Nephron (organoid): ENCODE data around the gene DMXL2.
"Not testable (repeated sequence)": the region's sequence is repeated elsewhere in the genome, so short reads cannot be mapped to it uniquely, and the experiment has no call there.

Experiments used
- H3K27ac Mint-ChIP-seq, 3 experiments: 2 replicates each; pipeline ENCODE4 v1.8.0; 2020; ENCODE audit warnings: mixed read lengths in 3 of 3, mild to moderate bottlenecking in 2 of 3, moderate library complexity in 1 of 3
- H3K27me3 Mint-ChIP-seq: 2 replicates; pipeline ENCODE4 v1.8.0; 2021; ENCODE audit warnings: low read depth, mild to moderate bottlenecking, moderate library complexity, mixed read lengths
- H3K36me3 Mint-ChIP-seq: 2 replicates; pipeline ENCODE4 v1.8.0; 2020; ENCODE audit warnings: low read depth, mixed read lengths
- H3K4me1 Mint-ChIP-seq: 2 replicates; pipeline ENCODE4 v1.8.0; 2020; ENCODE audit warnings: mixed read lengths
- H3K4me3 Mint-ChIP-seq, 3 experiments: 2 replicates each; pipeline ENCODE4 v1.8.0; 2020; ENCODE audit warnings: mild to moderate bottlenecking in 3 of 3, mixed read lengths in 3 of 3, moderate library complexity in 2 of 3
- H3K9me3 Mint-ChIP-seq: 2 replicates; pipeline ENCODE4 v1.8.0; 2020; ENCODE audit warnings: mixed read lengths
- CTCF ChIP-seq, 3 experiments: fragments of 200-600 bp; sonication (generic); IDR thresholded peaks; one replicate each; pipeline ENCODE4 v1.5.0; 2021; ENCODE audit warnings: antibody characterized with exemption in 3 of 3; ENCODE audit not compliant: unreplicated experiment in 3 of 3

DMXL2 gene

GRCh38 chr15:51447855-51448621, 174.5 kb downstream of the DMXL2 start:
- Mint-ChIP-seq H3K36me3 (peaks cover 67% of the 10 kb centered on the region), H3K4me1 (no peaks in the 10 kb centered on the region), H3K4me3 (no peak overlapping the region), H3K27me3 (no peaks in the 10 kb centered on the region), H3K9me3 (peaks cover 8% of the 10 kb centered on the region), H3K27ac (no peak overlapping the region)
- TF ChIP-seq CTCF (IDR thresholded peaks at IDR 0.05; ENCODE audit: unreplicated experiment in 3 of 3): no peak

- H3K36me3 Mint-ChIP-seq: peaks cover 52% of the 10 kb centered on the region
- H3K4me3 Mint-ChIP-seq, H3K4me1 Mint-ChIP-seq, H3K27me3 Mint-ChIP-seq, H3K27ac Mint-ChIP-seq, H3K9me3 Mint-ChIP-seq: not testable (repeated sequence)
Measured at GRCh38 chr15:51446029-51446744, 176.4 kb downstream of the DMXL2 start.

GRCh38 chr15:51444807-51445206, 177.8 kb downstream of the DMXL2 start:
- Mint-ChIP-seq H3K9me3 (peaks cover 11% of the 10 kb centered on the region), H3K27me3 (no peaks in the 10 kb centered on the region), H3K36me3 (peaks cover 41% of the 10 kb centered on the region), H3K4me1 (no peaks in the 10 kb centered on the region), H3K27ac (no peak overlapping the region), H3K4me3 (no peak overlapping the region)
- no peak for TF ChIP-seq CTCF (IDR thresholded peaks at IDR 0.05; ENCODE audit: unreplicated experiment in 3 of 3)

GRCh38 chr15:51444112-51444511, 178.5 kb downstream of the DMXL2 start:
- no peak for TF ChIP-seq CTCF (IDR thresholded peaks at IDR 0.05; ENCODE audit: unreplicated experiment in 3 of 3)
- H3K27me3 Mint-ChIP-seq: no peaks in the 10 kb centered on the region
- H3K36me3 Mint-ChIP-seq: peaks cover 34% of the 10 kb centered on the region
- H3K4me1 Mint-ChIP-seq: no peaks in the 10 kb centered on the region
- no peak overlapping the region for H3K4me3 Mint-ChIP-seq
- H3K9me3 Mint-ChIP-seq: peaks cover 12% of the 10 kb centered on the region
- H3K27ac Mint-ChIP-seq: no peak overlapping the region

- H3K4me1 Mint-ChIP-seq: no peaks in the 10 kb centered on the region
- no peak overlapping the region for H3K4me3 Mint-ChIP-seq
- no peaks in the 10 kb centered on the region for H3K27me3 Mint-ChIP-seq
- peaks cover 16% of the 10 kb centered on the region for H3K9me3 Mint-ChIP-seq
- H3K36me3 Mint-ChIP-seq: peaks cover 32% of the 10 kb centered on the region
- no peak for TF ChIP-seq CTCF (IDR thresholded peaks at IDR 0.05; ENCODE audit: unreplicated experiment in 3 of 3)
- H3K27ac Mint-ChIP-seq: no peak overlapping the region
Measured at GRCh38 chr15:51443282-51443914, 179.2 kb downstream of the DMXL2 start.

GRCh38 chr15:51438526-51438925, 184.0 kb downstream of the DMXL2 start:
- H3K27me3 Mint-ChIP-seq: no peaks in the 10 kb centered on the region
- no peak overlapping the region for H3K4me3 Mint-ChIP-seq
- no peak overlapping the region for H3K27ac Mint-ChIP-seq
- H3K36me3 Mint-ChIP-seq: no peaks in the 10 kb centered on the region
- TF ChIP-seq CTCF (IDR thresholded peaks at IDR 0.05; ENCODE audit: unreplicated experiment in 3 of 3): no peak
- H3K9me3 Mint-ChIP-seq: peaks cover 19% of the 10 kb centered on the region
- H3K4me1 Mint-ChIP-seq: no peaks in the 10 kb centered on the region
